A673 (cell line): ENCODE results near the gene ATG9B.

Experiments
- CTCF ChIP-seq: fragments of 300-800, 200-600 bp; sonication (generic); conservative IDR thresholded peaks from 2 replicates; pipeline ENCODE4 v1.5.1; 2017; ENCODE audit warnings: low read depth, mild to moderate bottlenecking, antibody characterized with exemption, low read length, moderate library complexity, mixed read lengths
- EZH2 ChIP-seq: fragments of 200-600 bp; sonication (generic); IDR thresholded peaks from 2 replicates; pipeline ENCODE4 v1.6.1; 2017; ENCODE audit warnings: borderline replicate concordance, low read depth, mild to moderate bottlenecking, mixed read lengths, antibody characterized with exemption, low read length; ENCODE audit not compliant: poor library complexity, severe bottlenecking

- TF ChIP-seq CTCF: no peak
- no peak for TF ChIP-seq EZH2
Measured at GRCh38 chr7:150973571-150974451, 50.5 kb downstream of the ATG9B start.
